Tibial nerve (tissue), 4 donors: ENCODE results near the gene ADGRB3.

Experiments
- CTCF ChIP-seq, 5 experiments: fragments of 200-600 bp in 3 of 5; fragments of 450-650 bp in 2 of 5; sonication (generic) in 3 of 5; IDR thresholded peaks; one replicate each; pipeline ENCODE4 v1.5.1; 2016 to 2019; ENCODE audit warnings: antibody characterized with exemption in 5 of 5, mild to moderate bottlenecking in 3 of 5, moderate library complexity in 2 of 5
- EP300 ChIP-seq, 2 donors: sonication (generic); formaldehyde crosslinking; IDR thresholded peaks; one replicate each; pipeline ENCODE4 v1.6.1; 2017; ENCODE audit warnings: antibody characterized with exemption in 2 of 2, mild to moderate bottlenecking in 1 of 2
- POLR2A ChIP-seq, 2 donors: fragments of 450-650 bp; IDR thresholded peaks; one replicate each; pipeline ENCODE4 v1.6.1; 2017; ENCODE audit warnings: antibody characterized with exemption in 2 of 2, mild to moderate bottlenecking in 2 of 2, moderate library complexity in 2 of 2

GRCh38 chr6:69181964-69182363 is 546.9 kb downstream of the ADGRB3 start:
- TF ChIP-seq POLR2A (IDR thresholded peaks at IDR 0.05): no peak
- TF ChIP-seq CTCF (IDR thresholded peaks at IDR 0.05): no peak
- TF ChIP-seq EP300 (IDR thresholded peaks at IDR 0.05): no peak
